ENCODE results near the gene PCGF1. TPM values are rescaled to one million over a fixed set of nuclear protein-coding genes. Genes with fewer than 3 reads are reported as not detected.
"Not testable (repeated sequence)": the region's sequence is repeated elsewhere in the genome, so short reads cannot be mapped to it uniquely, and the experiment has no call there.

The PCGF1 gene
- total and polyA plus RNA-seq, 8 donors, result 20.4 to 33.6 (median 24.1) TPM

DNA sequence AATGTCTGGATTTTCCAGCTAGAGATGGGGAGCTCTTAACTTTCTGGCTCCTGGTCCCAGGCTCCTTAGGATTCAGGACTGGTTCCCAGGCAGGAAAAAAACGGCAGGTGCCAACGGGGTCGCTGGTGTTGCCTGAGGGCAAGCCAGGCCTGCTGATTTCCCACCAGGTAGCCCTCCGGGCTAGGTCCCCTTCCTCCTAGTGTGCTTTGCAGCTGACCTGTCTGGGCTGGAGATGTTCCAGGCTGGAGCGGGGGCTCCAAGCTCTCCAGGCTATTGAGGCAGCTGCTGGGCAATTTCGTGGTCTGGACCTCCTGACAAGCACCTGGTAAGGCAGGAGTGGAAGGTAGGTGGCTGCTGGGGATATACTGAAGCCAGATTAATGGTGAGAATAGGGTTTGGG, 33.0 kb downstream of the PCGF1 start:
- intact Hi-C loops (cut with DNase I), result no loop called here
- no peak overlapping the region for H3K4me3 ChIP-seq
- ATAC-seq (no peak), DNase-seq (peak in 1 of 4 donors; percentile 39)
- H3K9me3 ChIP-seq, result no peaks in the 10 kb centered on the region
- peaks cover 15 to 37% of the 10 kb centered on the region in 2 donors for H3K4me1 ChIP-seq
- no peak overlapping the region for H3K27ac ChIP-seq
- peaks cover 0 to 28% of the 10 kb centered on the region in 2 donors for H3K36me3 ChIP-seq
- no peaks in the 10 kb centered on the region for H3K27me3 ChIP-seq
- no peak for TF ChIP-seq CTCF (IDR thresholded peaks at IDR 0.05)

DNA sequence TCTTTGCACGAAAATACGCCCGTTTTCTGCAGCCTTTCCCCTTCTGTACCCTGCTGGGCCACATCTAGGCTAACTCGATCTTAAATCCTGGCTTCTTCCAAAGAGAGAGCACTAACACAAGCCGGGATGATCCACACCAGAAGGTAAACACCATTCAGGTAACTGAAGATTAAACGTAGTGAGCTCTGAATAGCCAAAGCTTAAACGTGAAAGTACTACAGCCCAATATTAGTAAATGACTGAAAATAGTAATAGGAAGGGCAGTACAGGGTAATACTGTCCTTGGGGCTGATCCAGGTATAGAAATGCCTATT, 34.6 kb downstream of the PCGF1 start:
- ATAC-seq, result peak; percentile 4
- intact Hi-C loops (cut with DNase I), result no loop called here

GRCh38 chr2:74472086-74472944, 35.2 kb downstream of the PCGF1 start, which contains the start of gene MRPL53:
MRPL53 (minus strand) TSS chr2:74472680; CDS start chr2:74472660, 20 bp downstream.
- TF ChIP-seq CTCF (IDR thresholded peaks at IDR 0.05), result no peak
- H3K36me3 ChIP-seq, result peaks cover 0 to 18% of the 10 kb centered on the region in 2 donors
- DNase-seq (peak; percentile 94 to 96 (median 96)), ATAC-seq (peak; percentile 95)
- peak within 1 kb of the TSS; percentile 70 to 77 for H3K4me3 ChIP-seq
- H3K4me1 ChIP-seq, result peaks cover 15 to 31% of the 10 kb centered on the region in 2 donors
- no peaks in the 10 kb centered on the region for H3K27me3 ChIP-seq
- H3K9me3 ChIP-seq, result no peaks in the 10 kb centered on the region
- peak within 1 kb of the TSS; percentile 93 to 94 for H3K27ac ChIP-seq
- intact Hi-C loops (cut with DNase I), result no loop called here

More for the DNA sequence above, 34.6 kb downstream of the PCGF1 start:
- Histone ChIP-seq H3K27ac (peak overlapping the region; percentile 93 to 94), H3K27me3 (no peaks in the 10 kb centered on the region), H3K4me3 (peak overlapping the region; percentile 70 to 77), H3K9me3 (no peaks in the 10 kb centered on the region), H3K36me3 (peaks cover 0 to 18% of the 10 kb centered on the region in 2 donors), H3K4me1 (peaks cover 15 to 34% of the 10 kb centered on the region in 2 donors)
- no peak for DNase-seq
- TF ChIP-seq CTCF (IDR thresholded peaks at IDR 0.05), result no peak

GRCh38 chr2:74471332-74472065, 36.0 kb downstream of the PCGF1 start:
- H3K9me3 ChIP-seq, result no peaks in the 10 kb centered on the region
- no peak for TF ChIP-seq CTCF (IDR thresholded peaks at IDR 0.05)
- no peaks in the 10 kb centered on the region for H3K27me3 ChIP-seq
- peak overlapping the region; percentile 93 to 94 for H3K27ac ChIP-seq
- peaks cover 9 to 24% of the 10 kb centered on the region in 2 donors for H3K4me1 ChIP-seq
- intact Hi-C loops (cut with DNase I), result no loop called here
- H3K4me3 ChIP-seq, result peak overlapping the region; percentile 70 to 77
- no peak for ATAC-seq
- peaks cover 0 to 18% of the 10 kb centered on the region in 2 donors for H3K36me3 ChIP-seq
- peak in 1 of 4 donors; percentile 23 for DNase-seq

DNA sequence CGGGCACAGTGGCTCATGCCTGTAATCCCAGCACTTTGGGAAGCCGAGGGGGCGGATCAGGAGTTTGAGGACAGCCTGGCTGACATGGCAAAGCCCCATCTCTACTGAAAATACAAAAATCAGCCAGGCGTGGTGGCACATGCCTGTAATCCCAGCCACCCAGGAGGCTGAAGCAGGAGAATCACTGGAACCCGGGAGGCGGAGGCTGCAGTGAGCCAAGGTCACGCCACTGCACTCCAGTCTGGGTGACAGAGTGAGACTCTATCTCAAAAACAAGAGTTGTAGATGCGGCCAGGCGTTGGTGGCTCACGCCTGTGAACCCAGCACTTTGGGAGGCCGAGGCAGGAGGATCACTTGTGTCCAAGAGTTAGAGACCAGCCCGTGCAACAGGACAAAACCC, 36.8 kb downstream of the PCGF1 start:
- H3K27me3 ChIP-seq; H3K4me3 ChIP-seq; H3K9me3 ChIP-seq; H3K27ac ChIP-seq; ATAC-seq; intact Hi-C loops (cut with DNase I): not testable (repeated sequence)
- Histone ChIP-seq H3K4me1 (peaks cover 12 to 30% of the 10 kb centered on the region in 2 donors), H3K36me3 (peaks cover 0 to 18% of the 10 kb centered on the region in 2 donors)
- DNase-seq, result peak in 1 of 4 donors; percentile 39

Measured in left lung (tissue), 10 donors.